Esophagus squamous epithelium (tissue), 4 donors: Measurements from ENCODE around the gene WDFY1.

Experiments used
- POLR2A ChIP-seq, 4 donors: fragments of 450-650 bp; IDR thresholded peaks; one replicate each; pipeline ENCODE4 v1.6.1; 2017; ENCODE audit warnings: antibody characterized with exemption in 4 of 4, mild to moderate bottlenecking in 4 of 4, moderate library complexity in 3 of 4
- TF ChIP-seq, protein P1 (sequence below), 6 experiments: fragments of 450-650 bp in 4 of 6; fragments of 200-600 bp in 2 of 6; sonication (generic) in 2 of 6; IDR thresholded peaks; one replicate each; pipeline ENCODE4 v1.5.1; 2016 to 2019; ENCODE audit warnings: antibody characterized with exemption in 6 of 6, mild to moderate bottlenecking in 4 of 6, moderate library complexity in 4 of 6

DNA sequence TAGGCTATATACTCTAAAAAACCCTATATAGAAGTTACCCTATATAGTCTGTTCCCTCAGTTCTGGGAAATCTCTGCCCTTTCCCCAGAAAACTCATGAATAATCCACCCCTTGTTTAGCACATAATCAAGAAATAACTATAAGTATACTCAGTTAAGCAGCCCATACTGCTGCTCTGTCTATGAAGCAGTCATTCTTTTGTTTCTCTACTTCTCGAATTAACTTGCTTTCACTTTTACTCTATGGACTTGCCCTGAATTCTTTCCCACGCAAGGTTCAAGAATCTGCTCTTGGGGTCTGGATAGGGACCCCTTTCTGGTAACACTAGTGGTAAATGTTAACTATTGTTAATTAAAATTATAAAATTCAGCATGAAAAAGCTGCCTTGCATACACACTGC, 90.4 kb downstream of the WDFY1 start:
- TF ChIP-seq, protein P1, sequence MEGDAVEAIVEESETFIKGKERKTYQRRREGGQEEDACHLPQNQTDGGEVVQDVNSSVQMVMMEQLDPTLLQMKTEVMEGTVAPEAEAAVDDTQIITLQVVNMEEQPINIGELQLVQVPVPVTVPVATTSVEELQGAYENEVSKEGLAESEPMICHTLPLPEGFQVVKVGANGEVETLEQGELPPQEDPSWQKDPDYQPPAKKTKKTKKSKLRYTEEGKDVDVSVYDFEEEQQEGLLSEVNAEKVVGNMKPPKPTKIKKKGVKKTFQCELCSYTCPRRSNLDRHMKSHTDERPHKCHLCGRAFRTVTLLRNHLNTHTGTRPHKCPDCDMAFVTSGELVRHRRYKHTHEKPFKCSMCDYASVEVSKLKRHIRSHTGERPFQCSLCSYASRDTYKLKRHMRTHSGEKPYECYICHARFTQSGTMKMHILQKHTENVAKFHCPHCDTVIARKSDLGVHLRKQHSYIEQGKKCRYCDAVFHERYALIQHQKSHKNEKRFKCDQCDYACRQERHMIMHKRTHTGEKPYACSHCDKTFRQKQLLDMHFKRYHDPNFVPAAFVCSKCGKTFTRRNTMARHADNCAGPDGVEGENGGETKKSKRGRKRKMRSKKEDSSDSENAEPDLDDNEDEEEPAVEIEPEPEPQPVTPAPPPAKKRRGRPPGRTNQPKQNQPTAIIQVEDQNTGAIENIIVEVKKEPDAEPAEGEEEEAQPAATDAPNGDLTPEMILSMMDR (IDR thresholded peaks at IDR 0.05): no peak
- no peak for TF ChIP-seq POLR2A (IDR thresholded peaks at IDR 0.05)
